ENCODE measurements around the gene IGSF8.
"Not testable (repeated sequence)": the region's sequence is repeated elsewhere in the genome, so short reads cannot be mapped to it uniquely, and the experiment has no call there.

IGSF8 gene

GRCh38 chr1:160061369-160062229 lies 36.8 kb downstream of the IGSF8 start:
- no peak for TF ChIP-seq CTCF (IDR thresholded peaks at IDR 0.05; ENCODE audit: low read depth, low read length)
- H3K4me3 ChIP-seq (replicated peaks in 1 of 2; ENCODE audit: low read depth in 2 of 2, low read length in 2 of 2), result no peak overlapping the region
- no peak for DNase-seq (ENCODE audit: low read depth in 2 of 2)

GRCh38 chr1:160058087-160058486 lies 40.3 kb downstream of the IGSF8 start:
- peak; percentile 41 for TF ChIP-seq CTCF (IDR thresholded peaks at IDR 0.05; ENCODE audit: low read depth, low read length)
- H3K4me3 ChIP-seq (replicated peaks in 1 of 2; ENCODE audit: low read depth in 2 of 2, low read length in 2 of 2), result no peak overlapping the region
- DNase-seq (ENCODE audit: low read depth in 2 of 2), result peak; percentile 14 to 15

- H3K4me3 ChIP-seq (replicated peaks in 1 of 2; ENCODE audit: low read depth in 2 of 2, low read length in 2 of 2), result no peak overlapping the region
- DNase-seq (ENCODE audit: low read depth in 2 of 2), result no peak
- no peak for TF ChIP-seq CTCF (IDR thresholded peaks at IDR 0.05; ENCODE audit: low read depth, low read length)
Measured at GRCh38 chr1:160056648-160057169, 41.7 kb downstream of the IGSF8 start.

- DNase-seq (ENCODE audit: low read depth in 2 of 2), result no peak
- H3K4me3 ChIP-seq (replicated peaks in 1 of 2; ENCODE audit: low read depth in 2 of 2, low read length in 2 of 2), result no peak overlapping the region
- no peak for TF ChIP-seq CTCF (IDR thresholded peaks at IDR 0.05; ENCODE audit: low read depth, low read length)
Measured at GRCh38 chr1:160053548-160054365, 44.7 kb downstream of the IGSF8 start.

GRCh38 chr1:160052936-160053335 lies 45.5 kb downstream of the IGSF8 start:
- DNase-seq (ENCODE audit: low read depth in 2 of 2), result no peak
- no peak overlapping the region for H3K4me3 ChIP-seq (replicated peaks in 1 of 2; ENCODE audit: low read depth in 2 of 2, low read length in 2 of 2)
- no peak for TF ChIP-seq CTCF (IDR thresholded peaks at IDR 0.05; ENCODE audit: low read depth, low read length)

- TF ChIP-seq CTCF (IDR thresholded peaks at IDR 0.05; ENCODE audit: low read depth, low read length), result no peak
- DNase-seq (ENCODE audit: low read depth in 2 of 2), result no peak
- H3K4me3 ChIP-seq (replicated peaks in 1 of 2; ENCODE audit: low read depth in 2 of 2, low read length in 2 of 2), result no peak overlapping the region
Measured at GRCh38 chr1:160050619-160051018, 47.8 kb downstream of the IGSF8 start.

- DNase-seq (ENCODE audit: low read depth in 2 of 2), result peak in 1 of 2 donors; percentile 5
- not testable (repeated sequence) for H3K4me3 ChIP-seq (replicated peaks in 1 of 2; ENCODE audit: low read depth in 2 of 2, low read length in 2 of 2)
Measured at GRCh38 chr1:160050182-160050581, 48.2 kb downstream of the IGSF8 start.

Measured in cardiac fibroblast (primary cell).